ENCODE results near the gene OXCT2. TPM values are rescaled to one million over a fixed set of nuclear protein-coding genes. Genes with fewer than 3 reads are reported as not detected.

Gene OXCT2
- total RNA-seq, 1 donor from 2014 or later, result 5.9 TPM

- Histone ChIP-seq H3K4me3 (ENCODE audit: low read depth, low read length) (no peak overlapping the region), H3K36me3 (ENCODE audit: control insufficient read depth, insufficient read depth, low read length) (no peaks in the 10 kb centered on the region), H3K27me3 (ENCODE audit: control insufficient read depth, insufficient read depth, low read length) (no peaks in the 10 kb centered on the region)
- DNase-seq (ENCODE audit: low read depth), result no peak
- TF ChIP-seq, protein P1, sequence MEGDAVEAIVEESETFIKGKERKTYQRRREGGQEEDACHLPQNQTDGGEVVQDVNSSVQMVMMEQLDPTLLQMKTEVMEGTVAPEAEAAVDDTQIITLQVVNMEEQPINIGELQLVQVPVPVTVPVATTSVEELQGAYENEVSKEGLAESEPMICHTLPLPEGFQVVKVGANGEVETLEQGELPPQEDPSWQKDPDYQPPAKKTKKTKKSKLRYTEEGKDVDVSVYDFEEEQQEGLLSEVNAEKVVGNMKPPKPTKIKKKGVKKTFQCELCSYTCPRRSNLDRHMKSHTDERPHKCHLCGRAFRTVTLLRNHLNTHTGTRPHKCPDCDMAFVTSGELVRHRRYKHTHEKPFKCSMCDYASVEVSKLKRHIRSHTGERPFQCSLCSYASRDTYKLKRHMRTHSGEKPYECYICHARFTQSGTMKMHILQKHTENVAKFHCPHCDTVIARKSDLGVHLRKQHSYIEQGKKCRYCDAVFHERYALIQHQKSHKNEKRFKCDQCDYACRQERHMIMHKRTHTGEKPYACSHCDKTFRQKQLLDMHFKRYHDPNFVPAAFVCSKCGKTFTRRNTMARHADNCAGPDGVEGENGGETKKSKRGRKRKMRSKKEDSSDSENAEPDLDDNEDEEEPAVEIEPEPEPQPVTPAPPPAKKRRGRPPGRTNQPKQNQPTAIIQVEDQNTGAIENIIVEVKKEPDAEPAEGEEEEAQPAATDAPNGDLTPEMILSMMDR (IDR thresholded peaks at IDR 0.05; ENCODE audit: insufficient read depth, low read length, poor library complexity, severe bottlenecking), result no peak
Observed at GRCh38 chr1:39761016-39761415, 10.1 kb downstream of the OXCT2 start.

- TF ChIP-seq, protein P1 (IDR thresholded peaks at IDR 0.05; ENCODE audit: insufficient read depth, low read length, poor library complexity, severe bottlenecking), result no peak
- Histone ChIP-seq H3K36me3 (ENCODE audit: control insufficient read depth, insufficient read depth, low read length) (no peaks in the 10 kb centered on the region), H3K4me3 (ENCODE audit: low read depth, low read length) (no peak overlapping the region), H3K27me3 (ENCODE audit: control insufficient read depth, insufficient read depth, low read length) (no peaks in the 10 kb centered on the region)
- DNase-seq (ENCODE audit: low read depth), result no peak
Observed at GRCh38 chr1:39760074-39761008, 10.8 kb downstream of the OXCT2 start.

DNA sequence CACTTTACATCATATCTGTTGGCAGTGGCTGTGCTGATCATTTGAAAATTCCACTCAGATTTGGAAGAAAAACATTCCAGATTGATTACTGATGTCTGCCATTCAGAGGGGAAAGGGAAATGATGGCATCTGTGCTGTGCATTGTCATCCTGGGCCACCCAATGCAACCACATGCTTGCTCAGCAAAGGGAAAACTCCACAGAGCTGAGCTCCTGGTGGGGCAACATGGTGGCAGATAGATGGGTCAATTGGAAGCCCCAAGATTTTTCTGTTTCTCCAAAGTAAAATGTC lies 11.8 kb downstream of the OXCT2 start:
- Histone ChIP-seq H3K4me3 (ENCODE audit: low read depth, low read length) (no peak overlapping the region), H3K36me3 (ENCODE audit: control insufficient read depth, insufficient read depth, low read length) (no peaks in the 10 kb centered on the region), H3K27me3 (ENCODE audit: control insufficient read depth, insufficient read depth, low read length) (no peaks in the 10 kb centered on the region)
- no peak for DNase-seq (ENCODE audit: low read depth)
- TF ChIP-seq, protein P1 (IDR thresholded peaks at IDR 0.05; ENCODE audit: insufficient read depth, low read length, poor library complexity, severe bottlenecking), result no peak

DNA sequence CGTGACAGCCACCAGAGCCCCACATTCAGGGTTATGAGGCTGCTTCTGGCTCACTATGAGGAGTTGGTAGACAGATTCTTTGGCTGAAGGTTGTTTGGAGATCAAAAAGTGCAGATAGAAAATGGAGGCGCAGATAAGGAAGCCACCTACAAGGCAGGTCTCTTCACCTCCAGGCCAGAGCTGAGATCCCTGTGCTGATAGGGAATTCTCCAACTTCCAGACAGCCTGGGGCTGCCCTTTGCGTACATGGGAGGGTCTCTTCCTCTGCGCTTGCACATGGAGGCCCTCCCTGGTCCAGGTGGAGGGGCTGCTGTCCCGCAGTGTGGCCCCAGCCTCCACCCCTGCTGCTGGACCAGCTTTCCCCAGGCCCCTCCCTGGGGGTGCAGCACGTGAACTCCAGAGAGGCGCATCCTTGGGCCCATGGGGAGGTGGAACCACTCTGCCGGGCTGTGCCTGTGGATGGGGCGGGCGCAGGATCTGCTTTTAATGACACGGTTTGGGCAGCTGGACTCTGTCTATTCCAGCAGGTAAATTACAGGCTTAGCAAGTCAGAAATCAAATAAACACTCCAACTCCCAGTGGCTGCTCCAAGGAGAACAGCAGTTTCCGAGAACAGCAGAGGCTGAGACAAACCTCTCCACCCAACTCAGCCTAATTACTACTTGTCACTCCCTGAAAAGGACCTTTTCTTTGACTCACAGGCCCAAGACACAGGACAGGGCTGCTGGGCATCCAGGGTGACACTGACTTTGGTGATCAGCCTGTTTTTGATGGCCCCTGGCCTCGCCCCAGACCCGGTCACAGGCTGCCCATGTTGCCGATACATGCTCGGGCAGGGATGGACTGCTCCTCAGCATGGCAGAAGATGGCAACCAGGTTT lies 12.4 kb downstream of the OXCT2 start:
- no peaks in the 10 kb centered on the region for H3K36me3 ChIP-seq (ENCODE audit: control insufficient read depth, insufficient read depth, low read length)
- TF ChIP-seq, protein P1 (IDR thresholded peaks at IDR 0.05; ENCODE audit: insufficient read depth, low read length, poor library complexity, severe bottlenecking), result no peak
- DNase-seq (ENCODE audit: low read depth), result no peak
- H3K27me3 ChIP-seq (ENCODE audit: control insufficient read depth, insufficient read depth, low read length), result no peaks in the 10 kb centered on the region
- H3K4me3 ChIP-seq (ENCODE audit: low read depth, low read length), result no peak overlapping the region

GRCh38 chr1:39757501-39757900 lies 13.6 kb downstream of the OXCT2 start:
- DNase-seq (ENCODE audit: low read depth), result no peak
- TF ChIP-seq, protein P1 (IDR thresholded peaks at IDR 0.05; ENCODE audit: insufficient read depth, low read length, poor library complexity, severe bottlenecking), result no peak
- Histone ChIP-seq H3K4me3 (ENCODE audit: low read depth, low read length) (no peak overlapping the region), H3K36me3 (ENCODE audit: control insufficient read depth, insufficient read depth, low read length) (peaks cover 1% of the 10 kb centered on the region), H3K27me3 (ENCODE audit: control insufficient read depth, insufficient read depth, low read length) (no peaks in the 10 kb centered on the region)

Measured in kidney epithelial cell (primary cell).